ENCODE data around the gene FCRL3. TPM values are rescaled to one million over a fixed set of nuclear protein-coding genes. Genes with fewer than 3 reads are reported as not detected.

FCRL3 gene
- total RNA-seq, 4 donors from 2014 or later, result 0.19 to 0.29 TPM; not detected in 2

GRCh38 chr1:157732755-157733154 is 32.2 kb upstream of the FCRL3 start:
- Histone ChIP-seq H3K4me3 (no peak overlapping the region), H3K36me3 (no peaks in the 10 kb centered on the region), H3K27ac (no peak overlapping the region), H3K27me3 (no peaks in the 10 kb centered on the region), H3K4me1 (no peaks in the 10 kb centered on the region), H3K9me3 (no peaks in the 10 kb centered on the region)
- 41 to 51% methylated on average over 3 of the region's 3 CpGs for WGBS, 2 donors
- intact Hi-C loops (cut with DNase I), result no loop called here
- DNase-seq, result no peak
- no peak for TF ChIP-seq CTCF (IDR thresholded peaks at IDR 0.05)
- TF ChIP-seq POLR2A (IDR thresholded peaks at IDR 0.05), result no peak

- 41 to 51% methylated on average over 2 of the region's 2 CpGs for WGBS, 2 donors
- Histone ChIP-seq H3K9me3 (peaks cover 0 to 17% (median 10%) of the 10 kb centered on the region in 3 donors), H3K36me3 (no peaks in the 10 kb centered on the region), H3K4me1 (no peaks in the 10 kb centered on the region), H3K27ac (no peak overlapping the region), H3K27me3 (no peaks in the 10 kb centered on the region), H3K4me3 (no peak overlapping the region)
- no peak for DNase-seq
- TF ChIP-seq CTCF (IDR thresholded peaks at IDR 0.05) (no peak), POLR2A (IDR thresholded peaks at IDR 0.05) (no peak)
- intact Hi-C loops (cut with DNase I), result no loop called here
Measured at GRCh38 chr1:157725221-157725577, 24.6 kb upstream of the FCRL3 start.

- TF ChIP-seq CTCF (IDR thresholded peaks at IDR 0.05) (no peak), POLR2A (IDR thresholded peaks at IDR 0.05) (no peak)
- H3K27ac ChIP-seq, result no peak overlapping the region
- intact Hi-C loops (cut with DNase I), result no loop called here
- DNase-seq, result no peak
- H3K4me1 ChIP-seq, result no peaks in the 10 kb centered on the region
- no peaks in the 10 kb centered on the region for H3K27me3 ChIP-seq
- H3K9me3 ChIP-seq, result peaks cover 0 to 17% (median 10%) of the 10 kb centered on the region in 3 donors
- WGBS, 2 donors, result 60 to 71% methylated on average over 2 of the region's 2 CpGs
- H3K4me3 ChIP-seq, result no peak overlapping the region
- no peaks in the 10 kb centered on the region for H3K36me3 ChIP-seq
Measured at GRCh38 chr1:157724537-157725220, 24.1 kb upstream of the FCRL3 start.

GRCh38 chr1:157723157-157723556 is 22.6 kb upstream of the FCRL3 start:
- no peak for TF ChIP-seq POLR2A (IDR thresholded peaks at IDR 0.05)
- no peak for TF ChIP-seq CTCF (IDR thresholded peaks at IDR 0.05)
- no peak overlapping the region for H3K27ac ChIP-seq
- H3K9me3 ChIP-seq, result peaks cover 0 to 17% (median 10%) of the 10 kb centered on the region in 3 donors
- H3K36me3 ChIP-seq, result no peaks in the 10 kb centered on the region
- H3K4me1 ChIP-seq, result no peaks in the 10 kb centered on the region
- intact Hi-C loops (cut with DNase I), result no loop called here
- no peak overlapping the region for H3K4me3 ChIP-seq
- no peak for DNase-seq
- no peaks in the 10 kb centered on the region for H3K27me3 ChIP-seq
- 73 to 85% methylated on average over 2 of the region's 2 CpGs for WGBS, 2 donors

GRCh38 chr1:157721985-157722384 is 21.4 kb upstream of the FCRL3 start:
- H3K9me3 ChIP-seq, result peaks cover 0 to 17% (median 10%) of the 10 kb centered on the region in 3 donors
- H3K4me3 ChIP-seq, result no peak overlapping the region
- intact Hi-C loops (cut with DNase I), result no loop called here
- no peaks in the 10 kb centered on the region for H3K36me3 ChIP-seq
- H3K4me1 ChIP-seq, result no peaks in the 10 kb centered on the region
- H3K27ac ChIP-seq, result no peak overlapping the region
- TF ChIP-seq CTCF (IDR thresholded peaks at IDR 0.05), result no peak
- no peak for TF ChIP-seq POLR2A (IDR thresholded peaks at IDR 0.05)
- 60 to 71% methylated on average over 1 of the region's 1 CpG for WGBS, 2 donors
- DNase-seq, result no peak
- no peaks in the 10 kb centered on the region for H3K27me3 ChIP-seq
